ENCODE results near the gene TTLL5. TPM values are rescaled to one million over a fixed set of nuclear protein-coding genes. Genes with fewer than 3 reads are reported as not detected.

The TTLL5 gene
- total RNA-seq, 4 donors from 2014 or later = 14.2 to 27.1 (median 21.2) TPM

- Histone ChIP-seq H3K27ac (no peak overlapping the region), H3K9me3 (no peaks in the 10 kb centered on the region), H3K4me3 (no peak overlapping the region), H3K36me3 (peaks cover 0 to 19% (median 0%) of the 10 kb centered on the region in 3 donors), H3K4me1 (peaks cover 0 to 4% (median 3%) of the 10 kb centered on the region in 3 donors), H3K27me3 (no peaks in the 10 kb centered on the region)
- TF ChIP-seq CTCF (IDR thresholded peaks at IDR 0.05) = no peak
- no peak for TF ChIP-seq POLR2A (IDR thresholded peaks at IDR 0.05)
- WGBS, 2 donors = 93 to 96% methylated on average over 3 of the region's 3 CpGs
- DNase-seq = no peak
- intact Hi-C loops (cut with DNase I) = no loop called here
Observed at GRCh38 chr14:75727124-75727523, 66.1 kb downstream of the TTLL5 start.

- H3K36me3 ChIP-seq = peaks cover 0 to 41% (median 0%) of the 10 kb centered on the region in 3 donors
- H3K4me1 ChIP-seq = no peaks in the 10 kb centered on the region
- no peak overlapping the region for H3K27ac ChIP-seq
- intact Hi-C loops (cut with DNase I) = no loop called here
- H3K9me3 ChIP-seq = no peaks in the 10 kb centered on the region
- TF ChIP-seq POLR2A (IDR thresholded peaks at IDR 0.05) (no peak), CTCF (IDR thresholded peaks at IDR 0.05) (no peak)
- no peak overlapping the region for H3K4me3 ChIP-seq
- H3K27me3 ChIP-seq = no peaks in the 10 kb centered on the region
- WGBS, 2 donors = 88 to 96% methylated on average over 3 of the region's 3 CpGs
- DNase-seq = no peak
Observed at GRCh38 chr14:75732888-75733287, 71.8 kb downstream of the TTLL5 start.

- Histone ChIP-seq H3K27ac (no peak overlapping the region), H3K4me1 (no peaks in the 10 kb centered on the region), H3K9me3 (no peaks in the 10 kb centered on the region), H3K36me3 (peaks cover 0 to 41% (median 0%) of the 10 kb centered on the region in 3 donors), H3K27me3 (no peaks in the 10 kb centered on the region), H3K4me3 (no peak overlapping the region)
- 0 to 79% methylated on average over 1 to 3 of the region's 3 CpGs for WGBS, 2 donors
- TF ChIP-seq POLR2A (IDR thresholded peaks at IDR 0.05) (no peak), CTCF (IDR thresholded peaks at IDR 0.05) (no peak)
- intact Hi-C loops (cut with DNase I) = no loop called here
- DNase-seq = no peak
Observed at GRCh38 chr14:75734854-75735253, 73.8 kb downstream of the TTLL5 start.

GRCh38 chr14:75736845-75737485 lies 75.9 kb downstream of the TTLL5 start:
- DNase-seq = no peak
- intact Hi-C loops (cut with DNase I) = no loop called here
- peaks cover 0 to 41% (median 0%) of the 10 kb centered on the region in 3 donors for H3K36me3 ChIP-seq
- no peak overlapping the region for H3K4me3 ChIP-seq
- H3K27ac ChIP-seq = no peak overlapping the region
- H3K4me1 ChIP-seq = no peaks in the 10 kb centered on the region
- H3K9me3 ChIP-seq = no peaks in the 10 kb centered on the region
- no peaks in the 10 kb centered on the region for H3K27me3 ChIP-seq
- TF ChIP-seq POLR2A (IDR thresholded peaks at IDR 0.05) = no peak
- no peak for TF ChIP-seq CTCF (IDR thresholded peaks at IDR 0.05)

GRCh38 chr14:75738192-75738591 lies 77.1 kb downstream of the TTLL5 start:
- TF ChIP-seq CTCF (IDR thresholded peaks at IDR 0.05) (no peak), POLR2A (IDR thresholded peaks at IDR 0.05) (no peak)
- H3K4me3 ChIP-seq = no peak overlapping the region
- H3K9me3 ChIP-seq = no peaks in the 10 kb centered on the region
- H3K4me1 ChIP-seq = no peaks in the 10 kb centered on the region
- no peak for DNase-seq
- no peak overlapping the region for H3K27ac ChIP-seq
- 73% methylated on average over 3 of the region's 3 CpGs for WGBS, 2 donors
- intact Hi-C loops (cut with DNase I) = no loop called here
- peaks cover 0 to 41% (median 0%) of the 10 kb centered on the region in 3 donors for H3K36me3 ChIP-seq
- H3K27me3 ChIP-seq = no peaks in the 10 kb centered on the region
